Coronary artery (tissue), 2 donors: ENCODE measurements around the gene MMP27.

Experiments
- DNase-seq: peaks from one replicate; pipeline ENCODE4 v3.0.0-alpha.2; 2017; ENCODE audit warnings: low spot score
- H3K27ac ChIP-seq, 2 donors: fragments of 200-600 bp; sonication (generic); one replicate each; pipeline ENCODE4 v1.5.1; 2016 to 2019
- H3K4me3 ChIP-seq: fragments of 200-600 bp; sonication (generic); 2 replicates; pipeline ENCODE4 v1.5.1; 2016; ENCODE audit warnings: mild to moderate bottlenecking, moderate library complexity
- CTCF ChIP-seq: fragments of 200-600 bp; sonication (generic); IDR thresholded peaks from one replicate; pipeline ENCODE4 v1.5.1; 2019; ENCODE audit warnings: antibody characterized with exemption

MMP27 gene

DNA sequence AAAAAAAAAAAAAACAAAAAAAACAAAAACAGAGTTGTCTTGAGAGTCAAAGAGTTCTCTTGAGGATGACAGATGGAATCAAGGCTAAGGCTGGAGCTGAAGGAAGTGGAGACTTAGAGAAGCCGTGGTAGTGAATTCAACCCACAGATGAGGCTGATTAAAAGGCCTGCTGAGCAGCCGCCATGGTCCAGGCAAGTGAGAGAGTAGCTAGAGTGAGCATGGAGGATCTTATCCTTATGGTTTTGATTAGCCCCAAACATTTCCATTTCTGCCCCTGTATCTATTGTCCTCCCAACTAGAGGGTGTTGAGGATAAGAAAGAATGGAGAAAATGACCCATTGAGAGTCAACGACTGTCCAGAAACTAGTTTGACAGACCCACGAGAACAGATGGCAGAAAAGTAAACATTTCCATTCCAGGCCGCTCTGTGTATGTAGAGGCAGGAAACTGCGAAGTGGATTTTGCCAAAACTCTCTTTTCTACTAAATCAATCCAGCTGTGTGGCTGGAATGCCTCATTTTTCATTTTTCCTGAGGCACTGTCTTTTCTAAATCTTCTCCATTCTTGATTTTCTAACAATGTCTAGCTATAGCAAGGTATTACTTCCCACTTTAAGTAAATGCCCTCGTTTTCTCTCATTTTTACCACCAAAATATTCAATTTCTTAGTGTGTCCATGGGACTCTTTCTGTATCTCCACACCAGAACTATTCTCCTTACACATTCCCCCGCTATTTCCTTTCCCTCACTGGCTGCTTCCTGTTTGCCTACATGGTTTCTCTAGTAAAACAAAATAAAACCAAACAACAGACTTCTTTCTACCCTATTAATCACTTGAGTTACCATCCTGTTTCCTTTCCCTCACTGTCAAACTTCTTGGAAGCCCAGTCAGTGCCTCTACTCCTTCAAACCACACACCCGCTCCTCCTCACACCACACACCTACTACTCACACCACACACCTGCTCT is 24.6 kb upstream of the MMP27 start:
- Histone ChIP-seq H3K27ac (no peak overlapping the region), H3K4me3 (no peak overlapping the region)
- TF ChIP-seq CTCF: no peak
- no peak for DNase-seq

GRCh38 chr11:102727890-102728289 is 22.3 kb upstream of the MMP27 start:
- Histone ChIP-seq H3K27ac (no peak overlapping the region), H3K4me3 (no peak overlapping the region)
- TF ChIP-seq CTCF: no peak
- DNase-seq: no peak

DNA sequence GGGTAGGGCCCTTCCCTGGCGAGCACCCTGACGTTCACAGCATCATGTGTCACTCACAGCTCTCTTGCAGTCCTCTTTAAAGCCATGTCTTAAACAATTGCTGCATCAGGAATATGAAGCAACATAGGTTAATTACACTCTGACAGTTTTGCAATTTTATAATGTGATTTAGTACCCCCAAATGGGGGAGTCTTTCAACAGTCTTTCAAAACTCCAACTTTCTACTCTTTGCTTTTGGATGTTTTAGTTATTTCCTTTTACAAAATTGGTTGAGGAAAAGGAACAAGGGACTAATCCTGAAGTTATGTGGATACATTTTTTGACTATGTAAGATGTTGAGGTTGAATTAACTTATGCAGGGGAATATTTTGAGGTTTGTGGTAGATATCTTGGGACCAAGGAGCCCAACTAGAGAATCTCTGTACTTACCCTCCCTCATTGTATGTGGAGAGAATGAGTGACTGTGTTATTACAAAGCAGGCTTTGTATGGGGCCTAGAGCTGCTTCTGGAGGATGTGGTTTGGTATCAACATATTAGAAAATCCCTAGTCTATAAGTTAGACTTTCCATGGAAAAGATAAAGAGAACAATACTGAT is 19.4 kb upstream of the MMP27 start, which contains the start of gene MMP8:
MMP8 (minus strand) TSS at position 51 of the 597 bp plus-strand sequence. CDS start 99 bp downstream, outside the sequence.
- DNase-seq: no peak

GRCh38 chr11:102722821-102723220 is 17.3 kb upstream of the MMP27 start:
- Histone ChIP-seq H3K27ac (no peak overlapping the region), H3K4me3 (no peak overlapping the region)
- no peak for DNase-seq
- TF ChIP-seq CTCF: no peak

More for the DNA sequence above, 19.4 kb upstream of the MMP27 start, which contains the start of gene MMP8:
- Histone ChIP-seq H3K27ac (no peak within 1 kb of the TSS), H3K4me3 (no peak within 1 kb of the TSS)
- no peak for TF ChIP-seq CTCF

DNA sequence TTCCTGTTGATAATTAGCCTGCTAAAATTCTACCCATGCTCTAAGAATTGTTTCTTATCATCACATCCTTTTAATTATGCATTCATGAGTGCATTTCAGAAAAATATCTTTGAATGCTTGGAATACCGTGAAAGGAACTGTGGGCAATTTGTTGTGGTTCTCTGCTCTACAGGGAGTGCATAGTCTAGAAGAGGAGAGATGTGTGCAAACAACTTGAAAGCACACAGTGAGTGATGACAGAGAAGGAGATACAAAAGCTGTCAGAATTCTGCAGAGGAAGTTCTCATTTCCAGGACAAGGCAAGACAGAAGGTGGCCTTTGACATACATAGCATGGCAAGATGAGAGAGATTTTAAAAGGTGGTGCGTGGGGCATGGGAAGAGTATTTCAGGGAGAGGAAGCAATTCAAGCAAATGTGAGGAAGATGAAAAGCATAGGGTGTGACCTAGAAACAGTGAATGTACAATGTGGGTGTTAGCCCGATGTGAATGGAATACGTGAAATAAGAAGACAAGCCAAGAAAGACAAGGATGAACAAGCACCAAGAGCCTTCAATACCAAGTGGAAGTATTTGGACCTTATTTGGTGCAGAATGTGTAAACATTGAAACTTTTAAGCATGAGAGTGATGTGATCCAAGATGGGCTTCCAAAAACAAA is 14.2 kb upstream of the MMP27 start:
- no peak for DNase-seq
- H3K4me3 ChIP-seq: no peak overlapping the region
- no peak overlapping the region for H3K27ac ChIP-seq
- TF ChIP-seq CTCF: no peak

GRCh38 chr11:102717280-102717679 is 11.7 kb upstream of the MMP27 start:
- DNase-seq: no peak
- H3K27ac ChIP-seq: no peak overlapping the region
- H3K4me3 ChIP-seq: no peak overlapping the region
- no peak for TF ChIP-seq CTCF
